Epithelial cell of prostate (primary cell): ENCODE measurements around the gene PSKH1.
"Not testable (repeated sequence)": the region's sequence is repeated elsewhere in the genome, so short reads cannot be mapped to it uniquely, and the experiment has no call there.

Source experiments
- DNase-seq: peaks from one replicate; pipeline ENCODE4 v3.0.0-alpha.2; 2011; ENCODE audit warnings: low read depth, low spot score
- H3K27ac ChIP-seq: fragments of 450-650 bp; 2 replicates; pipeline ENCODE4 v1.5.1; 2017; ENCODE audit warnings: mild to moderate bottlenecking

Gene PSKH1

DNA sequence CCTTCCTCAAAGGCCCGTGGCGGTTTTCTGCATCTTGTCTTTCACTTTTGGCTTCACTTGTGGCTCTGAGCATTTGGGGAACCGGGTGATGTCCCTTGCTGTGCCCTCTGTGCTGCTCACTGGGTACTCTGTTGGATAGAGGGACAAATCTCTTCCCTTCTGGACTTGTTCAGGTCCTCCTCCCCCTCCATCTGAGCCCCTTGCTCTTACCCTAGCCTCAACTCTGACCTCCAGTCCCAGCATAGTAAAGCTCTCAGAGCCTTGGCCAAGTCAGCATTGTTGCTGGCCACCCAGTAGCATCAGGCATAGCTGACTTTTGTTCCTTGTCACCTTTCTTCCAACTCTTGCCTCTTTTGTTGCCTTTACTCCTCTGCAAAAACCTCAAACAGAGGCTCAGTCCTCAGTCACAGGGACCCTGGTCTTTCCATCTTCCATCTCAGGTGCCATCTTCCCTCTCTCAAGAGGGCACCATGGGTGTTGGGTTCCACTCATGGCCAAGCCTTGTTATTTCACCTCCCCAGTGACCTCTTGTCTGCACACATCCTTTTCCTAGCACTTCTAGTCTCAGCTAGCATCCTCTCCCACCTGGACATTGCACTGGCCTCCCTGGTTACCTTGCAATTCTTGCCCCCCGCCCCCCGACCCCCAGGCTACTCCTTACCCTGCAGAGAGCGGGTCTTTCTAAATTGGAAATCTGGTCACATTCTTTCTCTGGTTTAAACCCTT, 44.0 kb downstream of the PSKH1 start:
- DNase-seq: no peak

GRCh38 chr16:67937713-67938112, 44.7 kb downstream of the PSKH1 start:
- not testable (repeated sequence) for DNase-seq, H3K27ac ChIP-seq

More for the DNA sequence above, 44.0 kb downstream of the PSKH1 start:
- H3K27ac ChIP-seq: peak overlapping the region; percentile 75

DNA sequence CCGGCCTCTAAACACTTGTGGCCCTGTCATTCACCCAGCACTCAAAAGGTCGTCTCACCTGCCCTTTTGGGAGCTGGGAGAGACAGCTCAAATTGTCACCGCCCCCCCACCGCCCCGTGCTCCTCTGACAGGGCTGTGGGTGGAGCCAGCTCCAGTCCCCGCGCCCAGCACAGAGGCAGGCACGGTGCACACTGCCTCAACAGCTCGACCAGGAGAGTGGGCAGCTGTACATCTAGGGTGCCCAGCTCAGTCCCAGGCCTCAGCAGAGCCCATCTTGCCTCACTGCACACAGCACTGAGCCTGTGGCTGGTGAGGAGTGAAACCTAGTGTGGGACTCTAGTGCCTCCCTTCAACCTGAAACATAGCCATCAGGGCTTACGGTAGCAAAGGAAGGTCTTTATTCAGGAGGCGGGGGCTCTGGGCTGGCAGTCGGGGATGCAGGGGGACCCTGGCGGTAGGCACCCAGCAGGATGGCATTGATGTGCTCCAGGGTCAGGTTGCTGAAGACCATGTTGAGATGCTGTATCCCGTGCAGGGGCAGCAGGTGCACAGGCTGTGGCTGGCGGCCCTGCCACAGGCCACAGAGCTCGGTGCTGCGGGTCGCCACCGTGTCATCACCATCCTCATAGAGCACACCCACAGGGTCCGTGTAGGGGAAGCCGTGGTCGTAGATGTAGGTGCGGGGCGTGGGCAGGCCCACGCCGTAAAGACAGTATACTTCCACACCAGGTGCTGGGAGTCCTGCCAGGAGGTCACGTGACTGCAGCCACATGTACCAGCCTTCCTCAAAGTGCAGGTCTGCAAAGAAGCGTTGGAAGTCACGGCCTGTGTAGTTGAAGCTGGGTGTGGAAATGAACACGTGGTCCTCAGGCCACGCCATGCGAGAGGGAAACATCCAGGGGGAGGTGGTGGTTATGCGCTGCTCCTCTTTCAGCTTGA, 46.7 kb downstream of the PSKH1 start:
- no peak for DNase-seq
- H3K27ac ChIP-seq: no peak overlapping the region

- no peak for DNase-seq
- no peak overlapping the region for H3K27ac ChIP-seq
Observed at GRCh38 chr16:67940446-67941089, 47.5 kb downstream of the PSKH1 start.

DNA sequence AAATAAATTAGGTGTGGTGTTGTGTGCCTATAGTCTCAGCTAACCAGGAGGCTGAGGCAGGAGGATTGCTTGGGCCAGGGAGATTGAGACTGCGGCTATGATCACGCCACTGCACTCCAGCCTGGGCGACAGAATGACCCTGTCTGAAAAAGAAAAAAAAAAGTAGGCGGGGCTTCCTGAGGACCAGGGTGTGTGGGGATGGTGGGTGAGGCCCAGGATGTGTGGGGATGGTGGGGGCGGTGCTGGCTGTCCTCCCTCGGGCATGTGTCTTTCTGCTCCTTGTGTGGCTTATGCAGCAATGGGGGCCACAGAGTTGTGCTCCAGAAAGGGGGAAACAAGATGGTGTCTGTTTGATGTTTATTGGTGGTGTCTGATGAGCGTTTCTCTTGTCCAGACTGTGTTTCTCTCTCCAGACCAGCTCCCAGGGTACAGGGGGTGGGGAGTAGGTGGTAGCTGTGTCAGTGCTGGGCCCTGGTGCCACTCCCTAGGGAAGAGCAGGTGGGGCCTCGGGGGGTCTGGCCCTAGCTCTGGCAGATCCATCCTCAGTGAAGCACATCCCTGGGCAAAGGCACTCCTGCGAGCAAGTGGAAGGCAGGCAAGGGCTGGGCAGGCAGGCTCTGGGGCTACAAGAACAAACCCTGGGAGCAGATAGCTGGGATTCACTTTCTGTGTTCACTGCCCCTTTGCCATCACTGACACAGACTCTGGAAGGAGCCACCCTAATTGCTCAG, 48.6 kb downstream of the PSKH1 start:
- DNase-seq: no peak
- no peak overlapping the region for H3K27ac ChIP-seq

- no peak for DNase-seq
- H3K27ac ChIP-seq: no peak overlapping the region
Observed at GRCh38 chr16:67942200-67942509, 49.1 kb downstream of the PSKH1 start.

DNA sequence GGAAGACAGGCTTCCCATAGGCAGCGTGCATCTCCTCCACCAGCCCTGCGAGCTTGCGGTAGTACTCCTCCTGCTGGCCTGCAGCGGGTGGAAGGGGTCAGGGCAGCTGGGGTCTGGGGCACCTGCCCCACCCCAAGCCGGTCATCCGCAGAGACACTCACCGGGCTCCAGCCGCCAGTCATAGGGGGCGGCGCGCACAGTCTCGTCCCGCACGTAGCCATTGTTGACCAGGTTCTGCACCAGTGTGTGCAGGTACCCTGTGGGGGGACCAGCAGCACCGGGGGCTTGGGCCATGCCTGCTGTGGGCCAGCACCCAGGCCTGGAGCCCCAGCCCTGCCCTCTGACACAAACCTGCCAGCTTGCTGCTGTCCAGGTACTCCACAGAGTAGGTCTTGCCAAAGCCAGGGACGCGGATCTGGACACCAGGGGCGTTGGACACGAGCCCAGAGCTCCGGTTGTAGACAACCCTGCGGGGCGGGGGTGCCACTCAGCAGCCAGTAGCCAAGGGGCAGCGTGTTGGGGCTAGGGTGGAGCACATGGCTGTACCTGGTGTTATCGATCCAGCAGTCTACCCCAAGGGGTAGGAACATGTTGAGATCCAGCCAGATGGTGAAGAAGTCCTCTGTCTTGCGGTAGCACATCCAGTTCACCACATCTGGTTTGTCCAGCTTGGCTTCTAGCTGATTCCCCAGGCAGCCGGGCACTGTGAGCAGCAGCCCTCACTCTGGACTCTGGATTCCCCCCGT, 49.6 kb downstream of the PSKH1 start:
- no peak for DNase-seq

DNA sequence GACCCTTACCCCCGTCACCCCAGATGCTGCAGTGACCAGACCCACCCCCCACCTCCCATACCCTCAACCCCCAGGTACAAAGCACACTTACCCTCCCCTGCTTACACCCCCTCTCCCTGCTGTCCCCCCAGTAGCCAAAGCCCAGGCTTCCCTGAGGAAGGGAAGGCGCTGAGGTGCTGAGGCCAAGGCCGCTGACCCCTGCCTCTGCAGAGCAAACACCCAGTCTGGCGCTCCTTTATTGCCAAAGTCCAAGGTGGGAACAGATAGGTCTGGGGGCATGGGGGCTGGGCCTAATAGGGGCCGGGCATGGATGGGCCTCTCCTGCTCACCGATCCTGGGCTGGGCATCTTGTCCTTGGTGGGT, 50.2 kb downstream of the PSKH1 start:
- no peak for DNase-seq

More for the DNA sequence above, 49.6 kb downstream of the PSKH1 start:
- no peak overlapping the region for H3K27ac ChIP-seq

GRCh38 chr16:67943619-67944504, 50.8 kb downstream of the PSKH1 start, which contains the start of gene LCAT:
Gene LCAT (minus strand): TSS chr16:67944120. CDS start chr16:67944101, 19 bp downstream.
- DNase-seq: no peak
- H3K27ac ChIP-seq: no peak within 1 kb of the TSS

More for the DNA sequence above, 50.2 kb downstream of the PSKH1 start:
- no peak overlapping the region for H3K27ac ChIP-seq

DNA sequence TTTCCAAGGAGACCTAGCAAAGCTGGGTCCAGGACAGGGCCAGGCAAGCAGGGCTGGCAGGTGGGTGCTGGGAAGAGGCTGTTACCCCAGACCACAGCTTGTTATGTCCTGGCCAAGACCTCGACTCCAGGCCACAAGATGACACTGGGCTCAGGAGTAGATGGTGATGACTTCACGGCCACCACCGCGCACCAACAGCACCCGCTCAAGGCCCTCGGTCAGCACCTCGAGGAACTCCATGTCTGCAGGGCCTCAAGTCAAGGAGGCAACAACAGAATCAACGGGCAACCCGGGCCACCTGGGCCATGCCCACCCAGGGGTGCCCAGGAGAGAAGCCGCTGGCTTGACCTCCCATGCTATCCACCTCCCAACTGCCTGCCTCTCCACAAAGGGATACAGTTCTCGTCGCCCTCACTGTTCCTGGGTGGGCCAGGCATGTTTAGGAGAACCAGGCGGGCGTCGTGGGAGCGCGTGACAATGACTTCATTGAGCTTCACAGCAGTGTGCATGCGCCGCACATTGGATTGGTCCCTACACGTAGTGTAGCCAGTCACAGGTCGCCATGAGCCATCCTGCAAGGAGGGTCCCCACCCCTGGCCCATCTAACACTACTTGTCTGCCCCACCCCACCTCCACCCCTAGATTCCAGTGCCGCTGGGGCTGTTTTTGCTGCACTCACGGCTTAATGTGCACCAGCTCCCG, 51.8 kb downstream of the PSKH1 start:
- DNase-seq: no peak
- H3K27ac ChIP-seq: no peak overlapping the region

DNA sequence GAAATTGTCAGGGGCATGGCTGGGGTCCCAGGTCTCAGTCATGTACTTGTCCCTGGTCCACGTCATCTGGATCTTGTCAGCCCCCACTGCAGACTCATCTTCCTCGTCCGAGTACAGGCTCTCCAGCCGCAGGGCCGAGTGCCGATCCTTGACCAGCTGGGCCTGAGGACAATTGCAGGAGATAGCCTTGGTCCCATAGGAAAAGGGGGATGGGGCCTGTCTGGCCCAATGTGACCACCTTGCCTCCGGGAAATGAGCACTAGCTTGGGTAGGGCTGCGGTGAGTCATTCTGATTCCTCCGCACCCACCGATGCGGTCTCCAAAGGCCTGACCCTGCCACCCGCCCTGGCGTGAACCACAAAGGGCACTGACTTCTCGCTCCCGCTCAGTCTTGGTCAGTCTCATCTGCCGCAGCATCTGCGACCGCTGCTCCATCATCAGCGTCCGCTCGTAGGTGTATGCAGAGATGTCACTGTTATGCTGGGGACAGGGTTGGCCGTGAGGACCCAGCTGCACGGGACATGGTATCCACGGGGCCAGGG, 52.4 kb downstream of the PSKH1 start:
- DNase-seq: no peak
- H3K27ac ChIP-seq: no peak overlapping the region

DNA sequence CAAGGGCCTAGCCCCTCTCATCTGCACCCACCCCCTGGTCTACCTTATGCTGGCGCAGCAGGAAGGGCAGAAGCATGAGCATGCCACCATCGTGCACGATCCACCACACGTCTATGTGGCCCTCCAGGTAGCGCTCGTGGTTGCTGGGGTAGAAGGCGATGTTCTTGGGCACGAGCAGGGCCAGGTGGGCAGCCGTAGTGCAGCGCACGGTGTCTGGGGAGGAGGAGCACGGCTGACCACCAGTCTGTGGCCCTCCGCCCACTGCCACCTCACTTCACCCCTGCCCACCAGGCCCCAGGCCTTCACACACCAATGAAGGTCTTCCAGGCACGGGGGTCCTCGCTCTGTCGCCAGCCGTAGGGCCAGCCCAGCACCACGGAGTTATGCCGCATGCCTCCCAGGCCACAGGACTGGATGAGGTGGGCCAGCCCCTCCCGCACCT, 53.1 kb downstream of the PSKH1 start:
- H3K27ac ChIP-seq: no peak overlapping the region
- no peak for DNase-seq

GRCh38 chr16:67946966-67947558, 54.0 kb downstream of the PSKH1 start:
- DNase-seq: no peak
- no peak overlapping the region for H3K27ac ChIP-seq

DNA sequence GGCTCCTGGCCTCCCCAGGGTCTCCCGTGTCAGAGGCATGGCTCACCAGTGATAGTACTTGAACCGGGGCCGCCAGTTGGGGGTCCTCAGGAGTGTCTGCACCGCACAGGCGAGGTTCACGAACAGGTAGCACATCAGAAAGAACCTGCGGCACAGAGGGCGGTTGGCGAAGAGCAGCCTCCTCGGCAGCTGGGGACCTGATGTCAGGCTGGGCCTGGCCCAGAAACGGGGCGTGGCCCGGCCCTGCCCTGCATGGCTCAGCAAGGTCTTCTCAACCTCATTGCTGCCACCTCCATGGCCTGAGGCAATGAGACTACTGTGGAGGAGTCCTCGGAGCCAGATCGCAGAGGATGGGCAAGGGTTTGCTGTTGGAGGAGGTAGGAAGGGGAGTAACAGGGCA, 55.0 kb downstream of the PSKH1 start:
- H3K27ac ChIP-seq: no peak overlapping the region
- DNase-seq: no peak

- DNase-seq: no peak
- H3K27ac ChIP-seq: no peak overlapping the region
Observed at GRCh38 chr16:67949645-67950044, 56.6 kb downstream of the PSKH1 start.

- H3K27ac ChIP-seq: no peak overlapping the region
- DNase-seq: no peak
Observed at GRCh38 chr16:67950335-67950843, 57.3 kb downstream of the PSKH1 start.

GRCh38 chr16:67951485-67951884, 58.4 kb downstream of the PSKH1 start:
- DNase-seq: no peak
- no peak overlapping the region for H3K27ac ChIP-seq
